CD8-positive, alpha-beta memory T cell (primary cell): ENCODE measurements around the gene CIT. TPM values are rescaled to one million over a fixed set of nuclear protein-coding genes. Genes with fewer than 3 reads are reported as not detected.
A peak's percentile ranks its signal among the peaks of the same experiment; 100 is the strongest.

Experiments
- CTCF ChIA-PET: fragments of 350-600 bp; sonication (Branson Sonifier 250); formaldehyde crosslinking; loops from one replicate; lab custom pipeline; 2021; ENCODE audit warnings: antibody characterized with exemption; lab: Charles Lee
- POLR2A ChIA-PET: fragments of 350-600 bp; sonication (Branson Sonifier 250); formaldehyde crosslinking; loops from one replicate; lab custom pipeline; 2021; ENCODE audit warnings: antibody characterized with exemption; lab: Charles Lee
- DNase-seq, 5 donors: peaks; one replicate each; pipeline versions ENCODE4 v3.0.0 to v3.0.0-alpha.2; 2020 to 2022; ENCODE audit warnings: mixed read lengths in 1 of 5
- H3K27ac ChIP-seq: one replicate; pipeline ENCODE4 v1.7.0; 2013; ENCODE audit warnings: low read depth, mild to moderate bottlenecking, low read length, moderate library complexity
- H3K27me3 ChIP-seq: 2 replicates; pipeline ENCODE4 v1.7.0; 2013; ENCODE audit warnings: low read length, mild to moderate bottlenecking; ENCODE audit not compliant: insufficient read depth, poor library complexity, severe bottlenecking
- H3K36me3 ChIP-seq: 2 replicates; pipeline ENCODE4 v1.7.0; 2013; ENCODE audit warnings: mild to moderate bottlenecking, low read length, moderate library complexity; ENCODE audit not compliant: insufficient read depth
- H3K4me1 ChIP-seq: 2 replicates; pipeline ENCODE4 v1.7.0; 2013; ENCODE audit warnings: mild to moderate bottlenecking, low read length, moderate library complexity; ENCODE audit not compliant: insufficient read depth
- H3K4me3 ChIP-seq: 2 replicates; pipeline ENCODE4 v1.7.0; 2013; ENCODE audit warnings: mild to moderate bottlenecking, low read length
- H3K9me3 ChIP-seq: 2 replicates; pipeline ENCODE4 v1.7.0; 2013; ENCODE audit warnings: mild to moderate bottlenecking, low read length
- H3K27ac Mint-ChIP-seq, 8 donors: one replicate each; pipeline ENCODE4 v1.8.0; 2020 to 2021; ENCODE audit warnings: mixed read lengths in 8 of 8, mild to moderate bottlenecking in 6 of 8, inconsistent platforms in 3 of 8, moderate library complexity in 3 of 8
- H3K27me3 Mint-ChIP-seq, 2 donors: one replicate each; pipeline ENCODE4 v1.8.0; 2020 to 2021; ENCODE audit warnings: mixed read lengths in 2 of 2, mild to moderate bottlenecking in 1 of 2, moderate library complexity in 1 of 2
- H3K36me3 Mint-ChIP-seq, 3 donors: one replicate each; pipeline ENCODE4 v1.8.0; 2020 to 2021; ENCODE audit warnings: mixed read lengths in 3 of 3, inconsistent platforms in 1 of 3, mild to moderate bottlenecking in 1 of 3
- H3K4me1 Mint-ChIP-seq, 3 donors: one replicate each; pipeline ENCODE4 v1.8.0; 2020 to 2021; ENCODE audit warnings: mixed read lengths in 3 of 3, inconsistent platforms in 1 of 3, mild to moderate bottlenecking in 1 of 3
- H3K4me3 Mint-ChIP-seq, 7 donors: one replicate each; pipeline ENCODE4 v1.8.0; 2020 to 2021; ENCODE audit warnings: mixed read lengths in 7 of 7, mild to moderate bottlenecking in 6 of 7, moderate library complexity in 4 of 7, inconsistent platforms in 2 of 7
- H3K9me3 Mint-ChIP-seq, 5 donors: one replicate each; pipeline ENCODE4 v1.8.0; 2020 to 2022; ENCODE audit warnings: mixed read lengths in 5 of 5, mild to moderate bottlenecking in 3 of 5, moderate library complexity in 2 of 5, inconsistent platforms in 1 of 5
- polyA plus RNA-seq: library from polyadenylated mRNA; unstranded; fragments of 300-500 nt; fragmentation: Illumina TruSeq; gene quantifications from one replicate; pipeline ENCODE4 v1.2.3, GENCODE V29; 2021
- total RNA-seq, 2 experiments: library from RNA; stranded (reverse); gene quantifications; one replicate each; pipeline ENCODE4 v1.2.3, GENCODE V29; 2021

CIT gene
- total and polyA plus RNA-seq, 3 experiments from 2014 or later: 0.61 to 19.3 (median 17.6) TPM

DNA sequence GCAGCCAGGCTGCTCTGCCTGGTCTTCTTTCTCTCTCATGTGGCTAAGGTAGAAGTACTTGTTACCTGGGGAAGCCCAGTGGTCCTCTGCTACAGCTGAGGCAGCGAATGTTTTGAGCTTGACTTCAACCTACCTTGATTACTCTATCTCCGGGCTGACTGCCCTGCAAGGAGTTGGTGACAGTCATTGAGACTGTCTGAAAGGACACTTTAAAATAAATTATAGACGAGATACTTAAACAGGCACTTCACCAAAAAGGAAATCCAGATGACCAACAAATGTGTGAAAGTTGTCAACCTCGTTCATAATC, 474 bp upstream of the CIT start:
- Mint-ChIP-seq H3K36me3 (peaks cover 0 to 2% (median 0%) of the 10 kb centered on the region in 3 donors), H3K4me3 (peak overlapping the region; percentile 83 to 96 (median 88)), H3K27me3 (peaks cover 3 to 4% of the 10 kb centered on the region in 2 donors), H3K4me1 (peaks cover 7 to 18% (median 16%) of the 10 kb centered on the region in 3 donors), H3K27ac (peak overlapping the region in 4 of 8 donors; percentile 19 to 70 (median 40)), H3K9me3 (no peaks in the 10 kb centered on the region)
- peaks cover 5% of the 10 kb centered on the region for H3K4me1 ChIP-seq
- DNase-seq: no peak
- no peak overlapping the region for H3K27ac ChIP-seq
- CTCF ChIA-PET: no interaction called here
- H3K4me3 ChIP-seq: peak overlapping the region; percentile 85
- POLR2A ChIA-PET: no interaction called here
- no peaks in the 10 kb centered on the region for H3K36me3 ChIP-seq
- H3K9me3 ChIP-seq: no peaks in the 10 kb centered on the region
- no peaks in the 10 kb centered on the region for H3K27me3 ChIP-seq

DNA sequence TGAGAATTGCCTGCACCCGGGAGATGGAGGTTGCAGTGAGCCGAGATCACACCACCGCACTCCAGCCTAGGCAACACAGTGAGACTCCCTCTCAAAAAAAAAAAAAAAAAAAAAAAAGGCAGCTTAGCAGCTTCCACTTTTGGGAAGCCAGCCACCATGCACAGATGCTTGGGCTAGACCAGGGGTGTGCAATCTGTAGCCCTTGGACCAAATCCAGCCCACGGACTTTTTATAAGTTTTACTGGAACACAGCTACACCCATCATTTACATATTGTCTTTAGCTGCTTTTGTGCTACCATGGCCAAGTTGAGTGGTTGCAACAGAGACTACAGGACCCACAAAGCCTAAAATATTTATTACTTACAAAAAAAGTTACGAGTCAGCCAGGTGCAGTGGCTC, 6.7 kb downstream of the CIT start:
- no peaks in the 10 kb centered on the region for H3K27me3 Mint-ChIP-seq
- Histone ChIP-seq H3K36me3 (no peaks in the 10 kb centered on the region), H3K4me1 (no peaks in the 10 kb centered on the region), H3K4me3 (no peak overlapping the region), H3K27ac (no peak overlapping the region), H3K27me3 (no peaks in the 10 kb centered on the region), H3K9me3 (no peaks in the 10 kb centered on the region)
- POLR2A ChIA-PET: no interaction called here
- CTCF ChIA-PET: interaction anchor here (1.2 kb wide), 1 partner anchor 16 kb away, joined by 4 read pairs; no protein-coding TSS in a partner anchor
- no peak for DNase-seq
- H3K4me3 Mint-ChIP-seq: no peak overlapping the region
- H3K4me1 Mint-ChIP-seq: peaks cover 0 to 3% (median 0%) of the 10 kb centered on the region in 3 donors
- no peaks in the 10 kb centered on the region for H3K36me3 Mint-ChIP-seq
- H3K9me3 Mint-ChIP-seq: no peaks in the 10 kb centered on the region
- no peak overlapping the region for H3K27ac Mint-ChIP-seq

GRCh38 chr12:119869720-119870119, 7.4 kb downstream of the CIT start:
- Histone ChIP-seq H3K9me3 (no peaks in the 10 kb centered on the region), H3K27ac (no peak overlapping the region), H3K27me3 (no peaks in the 10 kb centered on the region), H3K36me3 (no peaks in the 10 kb centered on the region), H3K4me1 (no peaks in the 10 kb centered on the region), H3K4me3 (no peak overlapping the region)
- ChIA-PET CTCF (interaction anchor here (1.2 kb wide), 1 partner anchor 15 kb away, joined by 4 read pairs; no protein-coding TSS in a partner anchor), POLR2A (no interaction called here)
- Mint-ChIP-seq H3K27me3 (no peaks in the 10 kb centered on the region), H3K36me3 (no peaks in the 10 kb centered on the region), H3K4me3 (no peak overlapping the region), H3K4me1 (peaks cover 0 to 3% (median 0%) of the 10 kb centered on the region in 3 donors), H3K27ac (peak overlapping the region in 2 of 8 donors; percentile 14 to 25), H3K9me3 (no peaks in the 10 kb centered on the region)
- no peak for DNase-seq

DNA sequence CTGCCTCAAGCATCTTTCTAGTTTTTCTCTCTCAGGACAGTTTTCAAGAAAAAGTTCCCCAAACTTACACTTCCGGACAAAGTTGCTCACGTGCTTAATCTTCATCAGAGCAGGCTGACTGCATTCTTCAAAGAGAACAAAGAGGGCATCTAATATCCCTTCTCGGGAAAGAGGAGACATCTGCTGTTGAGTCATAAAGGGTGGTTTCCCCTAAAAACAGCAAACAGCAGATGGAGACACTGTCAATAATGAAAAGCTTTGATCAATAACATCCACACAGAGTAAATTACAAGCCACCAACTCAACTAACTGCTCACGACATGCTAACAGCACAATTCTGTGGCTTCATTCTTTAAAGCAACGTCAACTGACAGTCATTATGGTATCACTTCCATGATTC, 8.1 kb downstream of the CIT start:
- DNase-seq: no peak

DNA sequence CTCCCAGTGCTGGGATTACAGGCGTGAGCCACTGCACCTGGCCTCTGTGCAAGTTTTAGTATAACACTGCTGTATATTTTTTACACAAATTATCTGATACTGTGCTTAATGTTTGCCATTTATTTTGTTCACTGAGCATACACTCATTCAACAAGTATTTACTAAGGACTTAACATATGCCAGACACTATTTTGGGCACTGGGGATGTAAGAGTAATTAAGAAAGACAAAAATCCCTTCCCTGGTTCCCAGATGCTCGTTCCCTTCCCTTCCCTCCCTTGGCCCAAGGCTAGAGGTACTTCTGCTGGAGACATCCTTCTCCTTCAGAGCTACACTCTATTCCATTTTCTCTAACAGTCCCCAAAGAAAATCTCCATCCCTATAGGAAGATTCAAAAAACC, 12.5 kb downstream of the CIT start:
- Histone ChIP-seq H3K4me1 (no peaks in the 10 kb centered on the region), H3K27me3 (no peaks in the 10 kb centered on the region), H3K36me3 (no peaks in the 10 kb centered on the region), H3K4me3 (no peak overlapping the region), H3K9me3 (no peaks in the 10 kb centered on the region), H3K27ac (no peak overlapping the region)
- ChIA-PET POLR2A (no interaction called here), CTCF (no interaction called here)
- no peak for DNase-seq
- H3K27me3 Mint-ChIP-seq: no peaks in the 10 kb centered on the region
- no peaks in the 10 kb centered on the region for H3K9me3 Mint-ChIP-seq
- H3K4me3 Mint-ChIP-seq: no peak overlapping the region
- H3K4me1 Mint-ChIP-seq: no peaks in the 10 kb centered on the region
- no peak overlapping the region for H3K27ac Mint-ChIP-seq
- H3K36me3 Mint-ChIP-seq: no peaks in the 10 kb centered on the region

More for the DNA sequence above, 8.1 kb downstream of the CIT start:
- H3K4me1 ChIP-seq: no peaks in the 10 kb centered on the region
- no peaks in the 10 kb centered on the region for H3K9me3 ChIP-seq
- Mint-ChIP-seq H3K9me3 (no peaks in the 10 kb centered on the region), H3K4me1 (peaks cover 0 to 3% (median 0%) of the 10 kb centered on the region in 3 donors), H3K36me3 (no peaks in the 10 kb centered on the region), H3K4me3 (peak overlapping the region in 1 of 7 donors; percentile 18), H3K27ac (no peak overlapping the region), H3K27me3 (no peaks in the 10 kb centered on the region)
- H3K4me3 ChIP-seq: no peak overlapping the region
- ChIA-PET CTCF (no interaction called here), POLR2A (interaction anchor here (0.6 kb wide), 1 partner anchor 334 kb away, joined by 5 read pairs; no protein-coding TSS in a partner anchor)
- no peaks in the 10 kb centered on the region for H3K36me3 ChIP-seq
- no peak overlapping the region for H3K27ac ChIP-seq
- no peaks in the 10 kb centered on the region for H3K27me3 ChIP-seq

DNA sequence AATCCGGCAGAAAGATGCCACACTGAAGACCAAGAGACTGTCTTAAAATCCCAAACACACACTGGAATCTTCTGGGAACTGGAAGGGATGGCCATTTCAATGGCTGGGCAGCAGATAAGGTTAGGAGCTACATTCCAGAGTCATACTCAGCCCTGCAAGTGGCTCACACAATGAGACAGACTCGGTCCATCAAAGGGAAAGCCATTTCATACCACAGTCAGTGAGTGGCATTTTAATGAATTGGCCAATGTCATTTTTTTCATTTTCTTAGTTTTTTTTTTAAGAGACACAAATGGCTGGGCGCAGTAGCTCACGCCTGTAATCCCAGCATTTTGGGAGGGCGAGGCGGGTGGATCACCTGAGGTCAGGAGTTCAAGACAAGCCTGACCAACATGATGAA, 17.9 kb downstream of the CIT start:
- Mint-ChIP-seq H3K27me3 (no peaks in the 10 kb centered on the region), H3K27ac (no peak overlapping the region)
- H3K36me3 ChIP-seq: no peaks in the 10 kb centered on the region

DNA sequence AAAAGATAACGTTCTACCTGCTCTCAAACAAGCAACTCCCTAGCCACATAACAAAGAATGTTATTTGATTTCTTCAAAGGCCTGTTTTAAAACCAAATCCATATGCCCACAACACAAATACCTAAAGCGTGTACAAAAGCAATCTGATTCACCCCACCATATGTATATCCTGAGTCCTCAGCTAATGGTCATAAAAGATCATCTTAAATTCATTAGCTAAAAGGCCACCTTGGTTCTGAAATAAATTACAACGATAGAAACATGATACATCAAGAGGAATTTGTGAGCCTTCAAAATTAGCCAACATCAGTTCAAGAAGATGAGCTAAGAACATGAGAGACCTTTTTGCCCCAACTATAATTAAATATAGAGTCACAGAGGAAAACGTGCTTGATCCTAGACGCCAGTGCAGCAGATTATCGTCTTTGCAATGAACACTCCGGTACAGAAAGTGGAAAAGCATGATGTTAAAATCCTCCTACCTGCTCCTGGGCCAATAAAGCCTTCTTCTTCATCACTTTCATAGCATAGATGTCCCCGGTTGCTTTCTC, 20.0 kb downstream of the CIT start:
- Mint-ChIP-seq H3K27ac (peak overlapping the region in 1 of 8 donors; percentile 6), H3K27me3 (no peaks in the 10 kb centered on the region), H3K9me3 (no peaks in the 10 kb centered on the region), H3K36me3 (peaks cover 0 to 3% (median 0%) of the 10 kb centered on the region in 3 donors), H3K4me1 (peaks cover 8 to 21% (median 8%) of the 10 kb centered on the region in 3 donors), H3K4me3 (peak overlapping the region in 1 of 7 donors; percentile 42)
- Histone ChIP-seq H3K27me3 (no peaks in the 10 kb centered on the region), H3K9me3 (no peaks in the 10 kb centered on the region), H3K4me3 (no peak overlapping the region), H3K27ac (no peak overlapping the region), H3K36me3 (no peaks in the 10 kb centered on the region), H3K4me1 (no peaks in the 10 kb centered on the region)
- CTCF ChIA-PET: no interaction called here
- DNase-seq: no peak
- POLR2A ChIA-PET: no interaction called here

More for the DNA sequence above, 17.9 kb downstream of the CIT start:
- Mint-ChIP-seq H3K4me1 (peaks cover 8 to 21% (median 8%) of the 10 kb centered on the region in 3 donors), H3K36me3 (peaks cover 0 to 3% (median 0%) of the 10 kb centered on the region in 3 donors), H3K9me3 (no peaks in the 10 kb centered on the region), H3K4me3 (no peak overlapping the region)
- DNase-seq: no peak
- H3K4me3 ChIP-seq: no peak overlapping the region
- ChIA-PET POLR2A (no interaction called here), CTCF (no interaction called here)
- no peaks in the 10 kb centered on the region for H3K9me3 ChIP-seq
- no peak overlapping the region for H3K27ac ChIP-seq
- no peaks in the 10 kb centered on the region for H3K27me3 ChIP-seq
- H3K4me1 ChIP-seq: no peaks in the 10 kb centered on the region

DNA sequence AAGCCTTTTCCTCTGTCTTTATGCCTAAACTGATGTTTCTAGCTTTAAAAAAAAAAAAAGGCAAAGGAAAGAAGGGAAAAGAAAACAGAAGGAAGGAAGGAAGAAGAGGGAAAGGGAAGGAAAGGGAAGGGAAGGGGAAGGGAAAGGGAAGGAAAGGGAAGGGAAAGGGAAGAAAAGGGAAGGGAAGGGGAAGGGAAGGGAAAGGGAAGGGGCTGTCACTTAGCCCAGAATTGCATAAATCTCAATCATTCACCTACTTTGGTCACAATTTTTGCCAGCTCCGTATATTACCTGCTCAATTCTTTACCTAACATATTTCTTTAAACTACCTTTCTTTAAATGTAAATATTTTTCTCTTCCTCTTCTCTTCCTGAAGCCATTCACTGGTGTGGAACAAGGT, 26.8 kb downstream of the CIT start:
- no peaks in the 10 kb centered on the region for H3K9me3 ChIP-seq
- H3K27ac ChIP-seq: no peak overlapping the region
- H3K9me3 Mint-ChIP-seq: no peaks in the 10 kb centered on the region
- H3K27me3 Mint-ChIP-seq: no peaks in the 10 kb centered on the region
- peak overlapping the region in 1 of 8 donors; percentile 2 for H3K27ac Mint-ChIP-seq
- peaks cover 0 to 3% (median 0%) of the 10 kb centered on the region in 3 donors for H3K36me3 Mint-ChIP-seq
- H3K36me3 ChIP-seq: no peaks in the 10 kb centered on the region
- no peaks in the 10 kb centered on the region for H3K4me1 Mint-ChIP-seq
- H3K4me3 ChIP-seq: no peak overlapping the region
- no peaks in the 10 kb centered on the region for H3K27me3 ChIP-seq
- H3K4me3 Mint-ChIP-seq: no peak overlapping the region
- H3K4me1 ChIP-seq: no peaks in the 10 kb centered on the region
- POLR2A ChIA-PET: no interaction called here
- CTCF ChIA-PET: interaction anchor here (1.5 kb wide), 1 partner anchor 9 kb away, joined by 3 read pairs; no protein-coding TSS in a partner anchor
- no peak for DNase-seq
